Measurements from ENCODE around the gene RNU6-1. TPM values are rescaled to one million over a fixed set of nuclear protein-coding genes. Genes with fewer than 3 reads are reported as not detected.

The RNU6-1 gene
- total RNA-seq, 1 experiment from 2014 or later, result not detected

DNA sequence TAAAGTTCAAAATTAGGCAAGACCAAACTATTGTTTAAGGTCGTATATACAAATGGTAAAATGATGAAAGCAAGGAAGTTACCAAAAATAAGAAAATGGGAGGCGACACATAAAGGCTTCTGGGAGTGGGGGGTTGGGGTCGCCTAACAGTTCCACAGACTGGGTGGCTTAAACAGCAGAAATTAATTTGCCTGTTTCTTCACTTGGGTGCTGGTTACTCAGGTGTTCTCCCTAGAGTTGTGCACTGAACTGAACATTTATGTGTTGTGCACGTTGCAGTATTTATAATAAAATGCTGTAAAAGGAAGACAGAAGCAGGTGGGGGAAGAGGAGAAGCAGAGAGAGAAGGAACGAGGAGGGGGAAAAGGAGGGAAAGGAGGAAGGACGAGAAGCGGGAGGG, 10.5 kb upstream of the RNU6-1 start:
- Histone ChIP-seq H3K4me3 (no peak overlapping the region), H3K4me1 (replicated peaks) (no peaks in the 10 kb centered on the region), H3K36me3 (no peaks in the 10 kb centered on the region), H3K27me3 (replicated peaks) (no peaks in the 10 kb centered on the region), H3K27ac (no peak overlapping the region), H3K9me3 (replicated peaks) (peaks cover 5% of the 10 kb centered on the region; the same call in 1 of the 2 replicates)
- no peak for DNase-seq (ENCODE audit: low read depth in 1 of 2, low spot score in 2 of 2)

DNA sequence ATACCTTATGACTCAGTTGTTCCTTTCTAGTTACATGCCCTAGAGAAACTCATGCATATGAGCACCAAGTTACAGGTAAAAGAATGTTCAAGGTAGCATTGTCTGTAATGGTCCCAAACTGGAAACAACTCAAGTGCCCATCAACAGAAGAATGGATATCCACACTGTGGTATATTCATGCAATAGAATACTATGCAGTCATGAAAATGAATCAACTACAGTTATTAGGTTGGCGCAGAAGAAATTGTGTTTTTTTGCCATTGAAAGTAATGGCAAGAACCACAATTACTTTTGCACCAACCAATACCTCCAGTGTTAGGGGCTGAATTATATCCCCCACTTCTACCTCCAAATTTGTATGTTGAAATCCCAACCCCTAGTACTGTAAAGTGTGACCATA, 9.7 kb upstream of the RNU6-1 start:
- Histone ChIP-seq H3K27me3 (replicated peaks) (no peaks in the 10 kb centered on the region), H3K9me3 (replicated peaks) (peaks cover 5% of the 10 kb centered on the region; the same call in 1 of the 2 replicates), H3K36me3 (no peaks in the 10 kb centered on the region), H3K4me1 (replicated peaks) (peaks cover 3% of the 10 kb centered on the region), H3K27ac (no peak overlapping the region), H3K4me3 (no peak overlapping the region)
- DNase-seq (ENCODE audit: low read depth in 1 of 2, low spot score in 2 of 2), result no peak

DNA sequence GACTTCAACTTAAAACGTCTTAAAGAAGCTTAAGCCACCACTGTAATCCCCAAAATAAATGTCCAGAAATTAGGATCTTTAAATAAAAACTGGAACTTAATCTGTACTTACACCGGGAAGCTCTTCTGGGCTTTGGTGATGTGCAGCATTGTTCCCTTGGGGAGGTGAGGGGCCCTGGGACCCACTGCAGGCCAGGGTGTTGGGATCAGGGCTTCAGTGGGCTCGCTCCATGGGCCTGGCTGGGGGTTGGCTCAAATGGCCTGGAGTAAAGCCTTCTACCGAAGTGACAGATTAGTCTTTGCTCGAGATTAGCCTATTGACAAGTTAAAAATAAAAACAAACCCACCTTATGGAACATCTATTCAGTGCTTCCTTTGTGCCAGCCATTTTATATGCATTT, 6.1 kb upstream of the RNU6-1 start:
- H3K36me3 ChIP-seq, result no peaks in the 10 kb centered on the region
- DNase-seq (ENCODE audit: low read depth in 1 of 2, low spot score in 2 of 2), result no peak
- no peaks in the 10 kb centered on the region for H3K27me3 ChIP-seq (replicated peaks)
- H3K9me3 ChIP-seq (replicated peaks), result peaks cover 5% of the 10 kb centered on the region; the same call in 1 of the 2 replicates
- H3K27ac ChIP-seq, result no peak overlapping the region
- peaks cover 26% of the 10 kb centered on the region for H3K4me1 ChIP-seq (replicated peaks)
- H3K4me3 ChIP-seq, result no peak overlapping the region

DNA sequence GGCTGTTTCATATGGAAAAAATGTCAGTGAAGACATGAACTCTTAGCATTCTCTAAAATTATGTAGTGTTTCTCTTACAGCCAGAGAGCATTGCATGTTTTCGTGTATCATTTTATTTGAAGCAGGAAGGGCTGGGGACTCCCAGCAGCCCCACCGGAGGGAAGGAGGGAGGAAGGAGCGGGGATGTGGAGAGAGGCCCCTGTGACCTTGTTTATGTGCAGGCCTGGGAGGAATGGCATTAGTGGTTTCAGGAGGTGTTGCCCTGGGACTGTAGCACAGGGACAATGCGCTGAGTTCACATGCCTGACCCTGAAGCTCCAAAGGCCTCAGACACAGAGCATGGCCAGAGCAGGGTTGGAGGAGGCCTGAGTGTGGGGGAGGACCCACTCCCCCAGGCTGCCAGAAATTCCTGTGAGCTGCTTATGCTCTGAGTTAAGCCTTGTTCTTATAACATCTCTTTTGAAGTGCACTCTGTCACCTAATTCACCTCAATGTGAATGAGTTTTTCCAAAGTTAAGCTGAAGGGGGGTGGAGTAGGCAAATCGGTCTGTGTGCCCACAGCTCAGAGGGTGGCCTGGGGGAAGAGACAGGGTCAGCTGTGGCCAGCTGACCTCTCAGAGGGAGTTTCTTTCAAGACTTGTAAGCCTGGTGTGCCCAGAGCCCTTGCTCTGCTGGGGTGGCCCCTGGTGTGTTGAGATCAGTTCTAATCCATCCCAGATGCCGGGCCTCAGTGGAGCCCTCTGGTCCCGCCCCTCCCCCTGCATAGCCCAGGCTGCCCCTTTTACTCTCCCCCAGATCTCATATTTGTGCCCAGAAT, 3.9 kb upstream of the RNU6-1 start:
- Histone ChIP-seq H3K4me3 (no peak overlapping the region), H3K27ac (peak overlapping the region; percentile 4; the same call in 1 of the 2 replicates), H3K27me3 (replicated peaks) (peaks cover 2% of the 10 kb centered on the region), H3K9me3 (replicated peaks) (no peaks in the 10 kb centered on the region), H3K4me1 (replicated peaks) (peaks cover 31% of the 10 kb centered on the region), H3K36me3 (peaks cover 3% of the 10 kb centered on the region; the same call in 1 of the 2 replicates)
- DNase-seq (ENCODE audit: low read depth in 1 of 2, low spot score in 2 of 2), result peak; percentile 74 to 81

DNA sequence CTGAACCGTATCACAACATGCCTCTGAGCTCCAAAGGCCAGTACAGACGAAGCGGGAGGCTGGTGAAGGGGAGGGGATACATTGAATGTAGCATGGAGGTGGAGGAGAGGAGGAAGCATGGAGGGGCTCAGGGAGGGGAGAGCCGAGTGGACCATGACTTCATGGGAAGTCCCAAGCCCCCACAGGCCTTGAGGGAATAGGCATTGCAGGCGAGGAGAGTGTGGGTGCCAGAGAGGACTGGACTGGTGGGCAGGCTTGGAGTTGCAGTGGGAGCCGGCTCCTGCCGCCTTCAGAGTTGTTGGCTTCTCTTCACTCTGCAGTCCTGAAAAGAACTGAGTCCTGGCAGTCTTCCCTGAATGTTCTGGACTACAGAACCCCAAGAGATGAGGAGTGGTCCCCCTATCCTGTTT, 3.3 kb upstream of the RNU6-1 start:
- no peak overlapping the region for H3K27ac ChIP-seq
- H3K4me1 ChIP-seq (replicated peaks), result peaks cover 32% of the 10 kb centered on the region
- H3K9me3 ChIP-seq (replicated peaks), result no peaks in the 10 kb centered on the region
- peaks cover 2% of the 10 kb centered on the region for H3K27me3 ChIP-seq (replicated peaks)
- H3K36me3 ChIP-seq, result peaks cover 3% of the 10 kb centered on the region; the same call in 1 of the 2 replicates
- DNase-seq (ENCODE audit: low read depth in 1 of 2, low spot score in 2 of 2), result no peak
- no peak overlapping the region for H3K4me3 ChIP-seq

DNA sequence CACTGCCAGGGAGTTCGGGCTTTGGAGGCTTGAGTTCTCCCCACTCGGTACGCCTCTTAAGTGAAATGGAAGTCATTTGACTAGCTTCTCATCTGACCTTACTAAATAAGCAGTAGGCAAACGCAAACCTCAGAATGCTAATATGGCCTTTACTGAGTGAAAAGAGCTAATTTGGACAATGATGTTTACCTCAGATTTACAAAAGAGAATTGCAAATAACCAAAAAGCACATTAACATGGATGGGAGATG, 1.6 kb upstream of the RNU6-1 start:
- H3K4me1 ChIP-seq (replicated peaks), result peaks cover 32% of the 10 kb centered on the region
- peaks cover 2% of the 10 kb centered on the region for H3K27me3 ChIP-seq (replicated peaks)
- peaks cover 3% of the 10 kb centered on the region; the same call in 1 of the 2 replicates for H3K36me3 ChIP-seq
- peak overlapping the region; percentile 68; the same call in 1 of the 2 replicates for H3K4me3 ChIP-seq
- DNase-seq (ENCODE audit: low read depth in 1 of 2, low spot score in 2 of 2), result no peak
- no peaks in the 10 kb centered on the region for H3K9me3 ChIP-seq (replicated peaks)
- no peak overlapping the region for H3K27ac ChIP-seq

DNA sequence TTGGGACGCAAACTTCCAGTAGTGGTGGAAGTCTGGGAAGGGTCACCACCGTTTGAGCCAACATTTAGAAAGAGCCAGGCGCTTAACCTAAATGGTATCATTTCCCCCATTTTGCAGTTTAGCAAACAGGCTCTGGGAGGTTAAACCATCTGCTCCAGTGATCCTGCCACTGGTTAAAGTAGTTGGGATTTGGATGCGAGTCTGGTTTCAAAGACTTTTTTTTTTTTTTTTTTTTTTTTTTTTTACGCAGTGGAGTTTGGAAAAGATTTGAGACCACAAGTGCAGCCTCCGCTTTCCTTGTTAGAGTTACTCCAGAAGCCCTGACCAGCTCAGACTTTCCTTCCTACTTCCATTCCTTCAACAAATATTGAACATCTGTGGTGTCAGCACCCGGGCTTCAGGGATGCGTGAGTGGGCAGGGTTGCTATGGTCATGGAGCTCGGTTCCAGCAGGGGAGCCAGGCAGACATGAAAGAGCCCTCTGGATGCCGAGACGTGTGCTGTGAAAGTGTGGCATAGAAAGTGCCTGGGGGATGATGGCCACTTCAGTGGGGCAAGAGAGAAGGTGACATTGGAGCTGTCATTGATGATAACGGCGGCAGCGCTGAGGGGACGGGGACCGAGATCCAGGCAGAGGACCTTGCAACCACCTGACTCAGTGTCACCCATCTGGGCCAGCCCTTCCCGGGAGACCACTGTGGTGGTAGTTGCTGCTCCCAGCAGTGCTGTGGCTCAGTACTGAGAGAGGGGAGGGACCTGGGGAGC, 1.1 kb upstream of the RNU6-1 start:
- Histone ChIP-seq H3K36me3 (peaks cover 3% of the 10 kb centered on the region; the same call in 1 of the 2 replicates), H3K4me1 (replicated peaks) (peaks cover 32% of the 10 kb centered on the region), H3K27me3 (replicated peaks) (peaks cover 6% of the 10 kb centered on the region), H3K4me3 (peak overlapping the region; percentile 68), H3K27ac (peak overlapping the region; percentile 91), H3K9me3 (replicated peaks) (no peaks in the 10 kb centered on the region)
- DNase-seq (ENCODE audit: low read depth in 1 of 2, low spot score in 2 of 2), result peak in 1 of 2 experiments; percentile 63

DNA sequence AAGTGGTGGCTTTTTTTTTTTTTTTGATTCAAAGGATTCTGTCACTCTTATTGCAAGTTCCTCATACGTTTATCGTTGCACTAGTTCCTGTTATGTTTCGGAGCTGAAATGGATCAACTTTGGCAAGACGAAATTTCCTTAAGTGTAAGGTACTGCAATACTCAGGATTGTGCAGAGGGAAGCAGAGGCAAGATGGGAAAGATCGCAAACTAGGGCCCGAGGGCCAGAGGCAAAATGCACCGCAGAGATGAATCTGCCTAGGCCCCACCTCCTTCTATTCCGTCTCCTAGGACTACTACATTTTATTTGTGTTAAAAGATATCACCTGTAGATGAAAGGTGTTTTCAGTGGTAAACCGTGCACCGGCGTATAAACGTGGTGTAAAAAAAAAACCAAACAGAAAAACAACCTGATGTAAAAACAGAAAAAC, 331 bp downstream of the RNU6-1 start:
- Histone ChIP-seq H3K4me1 (replicated peaks) (peaks cover 36% of the 10 kb centered on the region), H3K4me3 (peak overlapping the region; percentile 68), H3K9me3 (replicated peaks) (no peaks in the 10 kb centered on the region), H3K36me3 (peaks cover 3% of the 10 kb centered on the region; the same call in 1 of the 2 replicates), H3K27ac (no peak overlapping the region; the same call in 1 of the 2 replicates), H3K27me3 (replicated peaks) (peaks cover 20% of the 10 kb centered on the region)
- DNase-seq (ENCODE audit: low read depth in 1 of 2, low spot score in 2 of 2), result peak in 1 of 2 experiments; percentile 80

DNA sequence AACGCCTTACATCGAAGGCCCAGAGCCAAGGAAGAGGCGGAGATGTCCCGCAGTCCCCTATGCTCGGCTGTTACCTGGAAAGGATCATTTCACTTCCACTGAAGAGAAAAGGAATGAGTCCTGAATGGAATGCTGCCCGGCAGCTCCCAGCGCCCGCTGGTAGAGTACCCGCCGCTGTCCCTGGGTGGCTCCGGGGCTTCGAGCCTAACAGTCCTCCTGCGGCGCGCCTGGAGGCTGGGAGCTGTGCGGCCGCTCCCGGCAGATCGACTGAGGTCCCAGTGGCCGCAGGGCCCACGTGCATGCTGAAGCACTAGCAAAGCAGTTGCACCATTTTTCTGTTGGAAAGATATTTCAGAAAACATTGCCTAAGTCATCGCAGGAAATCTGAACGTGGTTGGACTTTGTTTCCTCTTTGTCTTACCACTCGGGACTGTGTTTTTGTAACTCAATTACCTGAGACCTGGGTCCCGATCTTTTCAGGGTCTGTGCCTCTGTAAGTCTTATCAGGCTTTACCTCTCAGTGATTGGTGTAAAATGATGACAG, 984 bp downstream of the RNU6-1 start:
- Histone ChIP-seq H3K4me3 (peak overlapping the region; percentile 2; the same call in 1 of the 2 replicates), H3K27me3 (replicated peaks) (peaks cover 26% of the 10 kb centered on the region), H3K27ac (no peak overlapping the region), H3K9me3 (replicated peaks) (no peaks in the 10 kb centered on the region), H3K4me1 (replicated peaks) (peaks cover 34% of the 10 kb centered on the region), H3K36me3 (peaks cover 3% of the 10 kb centered on the region; the same call in 1 of the 2 replicates)
- DNase-seq (ENCODE audit: low read depth in 1 of 2, low spot score in 2 of 2), result peak in 1 of 2 experiments; percentile 33

DNA sequence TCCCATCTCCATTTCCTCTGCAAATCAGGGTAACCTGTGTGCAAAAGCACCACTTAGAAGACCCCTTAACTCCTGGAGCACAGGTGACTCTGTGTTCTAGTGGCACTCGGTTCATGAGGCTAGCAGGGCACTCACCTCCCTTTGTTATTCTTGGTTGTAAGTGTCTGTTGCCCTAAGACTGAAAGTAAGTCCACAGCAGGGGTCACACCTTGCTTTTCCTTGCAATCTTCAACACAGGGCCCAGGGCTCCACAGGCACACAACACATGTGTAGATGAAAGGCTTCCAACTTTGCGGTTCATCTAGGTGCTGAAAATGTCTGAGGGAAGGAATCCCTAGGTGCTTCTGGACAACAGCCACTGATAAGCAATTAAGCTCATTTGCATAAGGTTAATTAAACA, 2.9 kb downstream of the RNU6-1 start:
- Histone ChIP-seq H3K9me3 (replicated peaks) (no peaks in the 10 kb centered on the region), H3K27me3 (replicated peaks) (peaks cover 45% of the 10 kb centered on the region), H3K36me3 (peaks cover 3% of the 10 kb centered on the region; the same call in 1 of the 2 replicates), H3K4me3 (no peak overlapping the region), H3K27ac (no peak overlapping the region), H3K4me1 (replicated peaks) (peaks cover 29% of the 10 kb centered on the region)
- DNase-seq (ENCODE audit: low read depth in 1 of 2, low spot score in 2 of 2), result no peak

DNA sequence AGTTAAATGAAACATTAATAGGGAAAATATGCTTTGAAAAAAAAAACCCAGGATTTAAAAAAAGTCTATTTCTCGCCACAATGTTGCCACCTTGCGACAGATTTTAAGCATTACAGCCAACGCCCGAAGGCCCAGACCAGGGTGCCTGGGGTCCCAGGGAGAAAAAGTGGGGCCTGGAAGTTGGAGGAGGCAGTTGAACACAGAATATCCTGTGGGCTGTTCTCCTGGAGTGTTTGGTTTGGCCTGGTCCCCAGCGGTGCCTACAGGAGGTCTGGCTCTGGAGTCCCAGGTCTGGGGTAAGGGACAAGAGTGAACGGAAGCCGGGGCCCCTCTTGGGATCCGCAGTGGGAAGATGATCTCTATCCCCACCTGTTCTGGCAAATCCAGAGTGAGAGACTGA, 3.4 kb downstream of the RNU6-1 start:
- H3K9me3 ChIP-seq (replicated peaks), result no peaks in the 10 kb centered on the region
- H3K4me3 ChIP-seq, result no peak overlapping the region
- peaks cover 27% of the 10 kb centered on the region for H3K4me1 ChIP-seq (replicated peaks)
- DNase-seq (ENCODE audit: low read depth in 1 of 2, low spot score in 2 of 2), result peak in 1 of 2 experiments; percentile 38
- H3K27ac ChIP-seq, result no peak overlapping the region
- peaks cover 46% of the 10 kb centered on the region for H3K27me3 ChIP-seq (replicated peaks)
- peaks cover 3% of the 10 kb centered on the region; the same call in 1 of the 2 replicates for H3K36me3 ChIP-seq

DNA sequence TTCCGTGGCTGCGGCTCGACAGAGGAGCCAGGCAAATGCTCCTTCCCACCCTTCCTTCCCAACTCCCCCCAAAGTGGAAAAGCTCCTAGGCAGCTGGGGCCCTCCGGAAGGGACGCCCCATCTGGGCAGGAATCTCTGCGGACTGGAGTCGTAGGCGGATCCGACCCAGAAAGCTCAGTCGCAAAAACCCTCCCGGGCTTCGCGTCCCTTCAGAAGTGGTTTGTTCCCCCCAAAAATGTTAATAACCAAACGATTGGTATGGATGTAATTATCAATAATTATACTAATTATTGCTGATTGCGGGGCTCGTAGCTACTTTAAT, 3.8 kb downstream of the RNU6-1 start:
- DNase-seq (ENCODE audit: low read depth in 1 of 2, low spot score in 2 of 2), result no peak
- H3K9me3 ChIP-seq (replicated peaks), result no peaks in the 10 kb centered on the region
- H3K27ac ChIP-seq, result no peak overlapping the region
- peaks cover 49% of the 10 kb centered on the region for H3K27me3 ChIP-seq (replicated peaks)
- H3K4me1 ChIP-seq (replicated peaks), result peaks cover 23% of the 10 kb centered on the region
- H3K4me3 ChIP-seq, result no peak overlapping the region
- H3K36me3 ChIP-seq, result peaks cover 3% of the 10 kb centered on the region; the same call in 1 of the 2 replicates

DNA sequence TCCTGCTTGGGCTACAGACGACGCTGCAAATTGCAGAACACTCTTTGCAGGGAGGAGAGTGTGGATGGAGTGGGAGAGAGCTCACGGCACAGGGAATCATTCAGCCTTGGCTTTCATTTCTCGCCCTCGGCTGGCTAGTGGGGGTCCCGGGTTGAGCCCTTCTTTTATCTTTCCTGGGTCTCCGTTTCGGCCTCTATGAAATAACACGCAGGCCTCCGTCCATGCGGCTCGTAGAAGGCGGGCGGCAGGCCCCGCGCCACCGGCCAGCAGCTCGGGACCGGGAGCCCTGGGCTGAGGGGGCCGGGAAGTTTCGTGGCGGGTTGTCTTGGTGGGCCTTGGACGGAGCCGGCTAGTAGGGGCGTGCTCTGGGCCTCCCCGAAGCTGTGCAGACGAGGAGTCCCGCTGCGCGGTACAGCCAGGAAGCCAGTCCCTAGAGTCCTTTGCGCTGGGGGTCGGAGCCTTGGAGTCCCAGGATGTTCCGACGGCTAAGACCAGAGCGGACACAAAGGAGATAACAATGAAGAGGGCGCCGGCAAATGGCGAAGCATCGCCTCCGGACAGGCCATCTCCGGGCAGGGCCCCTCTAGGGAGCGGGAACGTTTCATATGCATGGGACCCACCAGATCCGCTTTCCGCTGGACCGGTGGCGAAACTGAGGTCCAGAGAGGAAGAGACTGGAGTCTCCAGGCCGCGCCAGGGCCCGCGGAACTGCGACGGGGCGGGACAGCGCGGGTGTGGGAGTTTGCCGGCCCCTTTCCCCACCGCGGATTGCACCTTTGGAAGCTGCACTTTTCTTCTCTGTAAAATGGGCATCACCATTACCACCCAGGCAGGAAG, 4.3 kb downstream of the RNU6-1 start:
- Histone ChIP-seq H3K4me3 (no peak overlapping the region), H3K4me1 (replicated peaks) (peaks cover 22% of the 10 kb centered on the region)

More for the DNA sequence above, 4.3 kb downstream of the RNU6-1 start:
- Histone ChIP-seq H3K36me3 (peaks cover 3% of the 10 kb centered on the region; the same call in 1 of the 2 replicates), H3K27me3 (replicated peaks) (peaks cover 53% of the 10 kb centered on the region), H3K9me3 (replicated peaks) (no peaks in the 10 kb centered on the region), H3K27ac (no peak overlapping the region)
- DNase-seq (ENCODE audit: low read depth in 1 of 2, low spot score in 2 of 2), result no peak
